ENCODE results near the gene MLXIP.

DNA sequence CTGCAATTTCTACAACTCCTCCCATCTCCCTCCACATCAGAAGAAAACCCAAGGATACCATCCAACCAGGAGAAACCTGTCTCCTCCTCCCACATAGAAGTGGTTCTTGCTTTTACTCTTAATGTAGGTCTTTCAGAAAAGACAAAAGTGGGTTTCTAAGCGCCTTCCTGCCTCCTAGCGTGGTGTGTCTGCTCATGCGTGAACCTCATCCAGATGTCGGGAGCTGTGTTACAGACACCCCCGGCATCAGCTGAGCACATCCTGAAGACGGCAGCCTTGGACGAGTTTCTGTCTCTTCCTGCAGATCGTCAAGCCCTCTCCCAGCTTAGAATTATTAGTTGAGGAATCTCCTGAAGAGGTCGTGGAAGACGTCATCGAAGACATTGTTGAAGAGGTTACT lies 113.9 kb downstream of the MLXIP start:
- TF ChIP-seq, protein P1, sequence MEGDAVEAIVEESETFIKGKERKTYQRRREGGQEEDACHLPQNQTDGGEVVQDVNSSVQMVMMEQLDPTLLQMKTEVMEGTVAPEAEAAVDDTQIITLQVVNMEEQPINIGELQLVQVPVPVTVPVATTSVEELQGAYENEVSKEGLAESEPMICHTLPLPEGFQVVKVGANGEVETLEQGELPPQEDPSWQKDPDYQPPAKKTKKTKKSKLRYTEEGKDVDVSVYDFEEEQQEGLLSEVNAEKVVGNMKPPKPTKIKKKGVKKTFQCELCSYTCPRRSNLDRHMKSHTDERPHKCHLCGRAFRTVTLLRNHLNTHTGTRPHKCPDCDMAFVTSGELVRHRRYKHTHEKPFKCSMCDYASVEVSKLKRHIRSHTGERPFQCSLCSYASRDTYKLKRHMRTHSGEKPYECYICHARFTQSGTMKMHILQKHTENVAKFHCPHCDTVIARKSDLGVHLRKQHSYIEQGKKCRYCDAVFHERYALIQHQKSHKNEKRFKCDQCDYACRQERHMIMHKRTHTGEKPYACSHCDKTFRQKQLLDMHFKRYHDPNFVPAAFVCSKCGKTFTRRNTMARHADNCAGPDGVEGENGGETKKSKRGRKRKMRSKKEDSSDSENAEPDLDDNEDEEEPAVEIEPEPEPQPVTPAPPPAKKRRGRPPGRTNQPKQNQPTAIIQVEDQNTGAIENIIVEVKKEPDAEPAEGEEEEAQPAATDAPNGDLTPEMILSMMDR (conservative IDR thresholded peaks at IDR 0.05; ENCODE audit: low read depth, low read length) = no peak
- no peak for TF ChIP-seq EZH2phosphoT487 (IDR thresholded peaks at IDR 0.05; ENCODE audit: borderline replicate concordance, low read length)
- TF ChIP-seq EZH2 (IDR thresholded peaks at IDR 0.05; ENCODE audit: low read length, unreplicated experiment) = no peak

Data from PC-3 (cell line).